Mesenchymal stem cell (in vitro differentiated cells and primary cell): ENCODE measurements around the gene STIM1.

Experiments used
- DNase-seq: peaks from one replicate; pipeline ENCODE4 v3.0.0-alpha.2; 2013
- H2AFZ ChIP-seq: one replicate; pipeline ENCODE4 v1.6.1; 2013; ENCODE audit warnings: low read depth, mild to moderate bottlenecking, control low read depth, inconsistent platforms, low read length, moderate library complexity
- H2AK5ac ChIP-seq: 2 replicates; pipeline ENCODE4 v1.6.1; 2013; ENCODE audit warnings: low read length, moderate library complexity, mild to moderate bottlenecking, inconsistent platforms; ENCODE audit not compliant: severe bottlenecking
- H2BK120ac ChIP-seq: one replicate; pipeline ENCODE4 v1.6.1; 2013; ENCODE audit warnings: low read depth, mild to moderate bottlenecking, inconsistent platforms, low read length, moderate library complexity
- H2BK12ac ChIP-seq, 2 experiments: one replicate each; pipeline ENCODE4 v1.6.1; 2013; ENCODE audit warnings: inconsistent platforms in 2 of 2, low read length in 2 of 2, mild to moderate bottlenecking in 2 of 2, moderate library complexity in 2 of 2, control low read depth in 1 of 2
- H2BK15ac ChIP-seq: one replicate; pipeline ENCODE4 v1.6.1; 2013; ENCODE audit warnings: mild to moderate bottlenecking, low read depth, inconsistent platforms; ENCODE audit not compliant: poor library complexity, severe bottlenecking
- H2BK5ac ChIP-seq: 2 replicates; pipeline ENCODE4 v1.6.1; 2013; ENCODE audit warnings: low read depth, mild to moderate bottlenecking, low read length, control low read depth, inconsistent platforms; ENCODE audit not compliant: poor library complexity, severe bottlenecking
- H3K14ac ChIP-seq, 2 experiments: one replicate each; pipeline ENCODE4 v1.6.1; 2013; ENCODE audit warnings: inconsistent platforms in 2 of 2, low read length in 2 of 2, control low read depth in 1 of 2, mild to moderate bottlenecking in 1 of 2, moderate library complexity in 1 of 2
- H3K18ac ChIP-seq, 2 experiments: one replicate each; pipeline ENCODE4 v1.6.1; 2013; ENCODE audit warnings: inconsistent platforms in 2 of 2, low read length in 2 of 2, control low read depth in 1 of 2, low read depth in 1 of 2, mild to moderate bottlenecking in 1 of 2
- H3K23ac ChIP-seq, 2 experiments: one replicate each; pipeline ENCODE4 v1.6.1; 2013; ENCODE audit warnings: inconsistent platforms in 2 of 2, low read length in 2 of 2, mild to moderate bottlenecking in 2 of 2, moderate library complexity in 2 of 2, control low read depth in 1 of 2
- H3K27ac ChIP-seq: 2 replicates; pipeline ENCODE4 v1.5.1; 2013; ENCODE audit warnings: mild to moderate bottlenecking, moderate library complexity, low read length, control low read depth, inconsistent platforms; ENCODE audit not compliant: poor library complexity, severe bottlenecking
- H3K27me3 ChIP-seq, 2 experiments: 2 replicates each; pipeline versions ENCODE4 v1.6.1 to v1.7.0; 2013; ENCODE audit warnings: low read length in 2 of 2, mild to moderate bottlenecking in 2 of 2, moderate library complexity in 2 of 2, control low read depth in 1 of 2, inconsistent platforms in 1 of 2; ENCODE audit not compliant: control insufficient read depth in 1 of 2, insufficient read depth in 1 of 2
- H3K36me3 ChIP-seq, 2 experiments: 2 replicates each; pipeline versions ENCODE4 v1.6.1 to v1.7.0; 2013; ENCODE audit warnings: low read length in 2 of 2, control low read depth in 1 of 2, inconsistent platforms in 1 of 2, low read depth in 1 of 2, mild to moderate bottlenecking in 1 of 2; ENCODE audit not compliant: insufficient read depth in 2 of 2, control insufficient read depth in 1 of 2
- H3K4ac ChIP-seq, 2 experiments: one replicate each; pipeline ENCODE4 v1.6.1; 2013; ENCODE audit warnings: inconsistent platforms in 2 of 2, low read length in 2 of 2, mild to moderate bottlenecking in 2 of 2, moderate library complexity in 2 of 2, control low read depth in 1 of 2, low read depth in 1 of 2
- H3K4me1 ChIP-seq: 2 replicates; pipeline ENCODE4 v1.6.1; 2013; ENCODE audit warnings: low read depth, low read length, control low read depth; ENCODE audit not compliant: control insufficient read depth, insufficient read depth
- H3K4me2 ChIP-seq: 2 replicates; pipeline ENCODE4 v1.6.1; 2013; ENCODE audit warnings: low read length, mild to moderate bottlenecking, inconsistent platforms; ENCODE audit not compliant: poor library complexity, severe bottlenecking
- H3K4me3 ChIP-seq, 2 experiments: 2 replicates each; pipeline versions ENCODE4 v1.5.1 to v1.7.0; 2013; ENCODE audit warnings: low read length in 2 of 2, mild to moderate bottlenecking in 2 of 2, control low read depth in 1 of 2, low read depth in 1 of 2; ENCODE audit not compliant: insufficient read depth in 1 of 2
- H3K79me1 ChIP-seq: replicated peaks from 2 replicates; pipeline ENCODE4 v1.6.1; 2013; ENCODE audit warnings: mild to moderate bottlenecking, control low read depth, low read length, inconsistent platforms; ENCODE audit not compliant: poor library complexity, severe bottlenecking
- H3K9ac ChIP-seq: 2 replicates; pipeline ENCODE4 v1.7.0; 2013; ENCODE audit warnings: mild to moderate bottlenecking, low read length, moderate library complexity
- H3K9me3 ChIP-seq: 2 replicates; pipeline ENCODE4 v1.7.0; 2013; ENCODE audit warnings: mild to moderate bottlenecking, low read length; ENCODE audit not compliant: control insufficient read depth
- H4K8ac ChIP-seq: one replicate; pipeline ENCODE4 v1.6.1; 2013; ENCODE audit warnings: inconsistent platforms, mild to moderate bottlenecking, low read length, moderate library complexity
- H4K91ac ChIP-seq: one replicate; pipeline ENCODE4 v1.6.1; 2013; ENCODE audit warnings: mild to moderate bottlenecking, low read length, inconsistent platforms
- WGBS: methylation state at CpG from one replicate; pipeline ENCODE4 v1.1.7; 2013; ENCODE audit warnings: mixed read lengths; 5-methylcytosine and 5-hydroxymethylcytosine counted together

STIM1 gene

DNA sequence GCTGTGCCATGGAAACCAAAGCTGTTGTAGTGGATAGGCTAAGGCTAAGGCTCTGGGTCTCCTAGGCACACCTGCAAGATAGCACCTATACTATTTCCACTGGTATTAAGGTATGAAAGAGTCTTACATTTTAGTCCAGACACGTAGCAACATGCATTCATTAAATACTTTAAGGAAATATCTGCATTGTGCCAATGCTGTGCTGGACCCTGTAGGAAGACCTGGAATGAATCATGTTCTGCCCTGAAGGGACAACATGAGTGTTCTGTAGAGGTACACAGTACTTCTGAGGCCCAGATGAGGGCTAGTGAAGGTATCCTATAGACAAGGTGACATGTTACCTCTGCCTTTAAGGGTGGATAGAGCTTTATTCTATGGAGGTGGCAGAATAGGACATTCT is 204.0 kb downstream of the STIM1 start:
- Histone ChIP-seq H2BK120ac (no peak overlapping the region), H2AFZ (no peak overlapping the region), H2BK15ac (no peak overlapping the region), H2BK12ac (no peak overlapping the region), H3K27me3 (no peaks in the 10 kb centered on the region), H2BK5ac (no peak overlapping the region), H3K18ac (peak overlapping the region in 1 of 2 experiments; percentile 2), H3K23ac (no peak overlapping the region), H3K9me3 (no peaks in the 10 kb centered on the region), H3K4me2 (no peak overlapping the region), H2AK5ac (no peak overlapping the region), H3K36me3 (peaks cover 16 to 40% of the 10 kb centered on the region in 2 experiments), H3K14ac (no peak overlapping the region), H3K4me1 (peaks cover 3% of the 10 kb centered on the region), H3K4me3 (no peak overlapping the region), H3K27ac (no peak overlapping the region), H3K4ac (no peak overlapping the region), H4K8ac (no peak overlapping the region), H4K91ac (peak overlapping the region; percentile 8), H3K79me1 (peaks cover 7% of the 10 kb centered on the region), H3K9ac (no peak overlapping the region)
- WGBS, result no CpG with 5 or more reads among the region's 1 CpG
- DNase-seq, result no peak

- Histone ChIP-seq H3K4me2 (no peak overlapping the region), H2BK5ac (no peak overlapping the region), H2BK15ac (no peak overlapping the region), H3K23ac (no peak overlapping the region), H2BK120ac (no peak overlapping the region), H3K4me1 (peaks cover 3% of the 10 kb centered on the region), H3K18ac (no peak overlapping the region), H3K79me1 (peaks cover 11% of the 10 kb centered on the region), H4K8ac (no peak overlapping the region), H2AFZ (no peak overlapping the region), H4K91ac (no peak overlapping the region), H3K36me3 (peaks cover 16 to 40% of the 10 kb centered on the region in 2 experiments), H3K9me3 (no peaks in the 10 kb centered on the region), H2BK12ac (no peak overlapping the region), H3K14ac (no peak overlapping the region), H3K4me3 (no peak overlapping the region), H3K27ac (no peak overlapping the region), H2AK5ac (no peak overlapping the region), H3K4ac (no peak overlapping the region), H3K27me3 (no peaks in the 10 kb centered on the region), H3K9ac (no peak overlapping the region)
- no peak for DNase-seq
- 76% methylated on average over 3 of the region's 4 CpGs for WGBS
Measured at GRCh38 chr11:4060182-4060923, 204.9 kb downstream of the STIM1 start.

GRCh38 chr11:4061700-4062099 is 206.2 kb downstream of the STIM1 start:
- no peak overlapping the region for H2BK15ac ChIP-seq
- H2BK120ac ChIP-seq, result no peak overlapping the region
- H2BK12ac ChIP-seq, result no peak overlapping the region
- no peak overlapping the region for H3K14ac ChIP-seq
- H3K36me3 ChIP-seq, result peaks cover 13 to 35% of the 10 kb centered on the region in 2 experiments
- peaks cover 5% of the 10 kb centered on the region for H3K4me1 ChIP-seq
- no peak overlapping the region for H3K9ac ChIP-seq
- no peak overlapping the region for H2AFZ ChIP-seq
- 90% methylated on average over 1 of the region's 1 CpG for WGBS
- no peak for DNase-seq
- no peak overlapping the region for H4K8ac ChIP-seq
- no peak overlapping the region for H4K91ac ChIP-seq
- no peak overlapping the region for H3K4ac ChIP-seq
- peaks cover 17% of the 10 kb centered on the region for H3K79me1 ChIP-seq
- H3K4me2 ChIP-seq, result no peak overlapping the region
- H3K27ac ChIP-seq, result no peak overlapping the region
- H3K23ac ChIP-seq, result no peak overlapping the region
- H3K4me3 ChIP-seq, result no peak overlapping the region
- no peaks in the 10 kb centered on the region for H3K9me3 ChIP-seq
- no peak overlapping the region for H2AK5ac ChIP-seq
- H3K18ac ChIP-seq, result no peak overlapping the region
- H2BK5ac ChIP-seq, result no peak overlapping the region
- no peaks in the 10 kb centered on the region for H3K27me3 ChIP-seq

- Histone ChIP-seq H2BK120ac (no peak overlapping the region), H2BK5ac (no peak overlapping the region), H3K14ac (no peak overlapping the region), H3K27ac (no peak overlapping the region), H3K36me3 (peaks cover 10 to 30% of the 10 kb centered on the region in 2 experiments), H2AFZ (no peak overlapping the region), H3K18ac (no peak overlapping the region), H3K9me3 (no peaks in the 10 kb centered on the region), H2BK15ac (no peak overlapping the region), H3K4me1 (peaks cover 2% of the 10 kb centered on the region), H3K4me3 (no peak overlapping the region), H2AK5ac (no peak overlapping the region), H3K9ac (no peak overlapping the region), H3K4ac (no peak overlapping the region), H3K27me3 (no peaks in the 10 kb centered on the region), H4K8ac (no peak overlapping the region), H3K79me1 (peaks cover 17% of the 10 kb centered on the region), H3K4me2 (no peak overlapping the region), H2BK12ac (no peak overlapping the region), H3K23ac (no peak overlapping the region), H4K91ac (no peak overlapping the region)
- WGBS, result 83% methylated on average over 1 of the region's 3 CpGs
- DNase-seq, result no peak
Measured at GRCh38 chr11:4063348-4063747, 207.9 kb downstream of the STIM1 start.
